GM18505 (cell line): ENCODE data around the gene TTC28.

Source experiments
- ATAC-seq: cut with Tn5 transposase; IDR thresholded peaks from one replicate; pipeline ENCODE4 v1.9.1; 2021; ENCODE audit not compliant: unreplicated experiment
- POLR2A ChIP-seq: IDR thresholded peaks from 4 replicates; pipeline ENCODE4 v1.6.1; 2011; ENCODE audit warnings: borderline replicate concordance; ENCODE audit not compliant: insufficient read depth, insufficient read length; ENCODE audit errors: extremely low read depth

TTC28 gene

GRCh38 chr22:28143961-28144745 is 535.5 kb downstream of the TTC28 start:
- TF ChIP-seq POLR2A: no peak
- no peak for ATAC-seq

- ATAC-seq: no peak
- TF ChIP-seq POLR2A: no peak
Measured at GRCh38 chr22:28143241-28143865, 536.3 kb downstream of the TTC28 start.

DNA sequence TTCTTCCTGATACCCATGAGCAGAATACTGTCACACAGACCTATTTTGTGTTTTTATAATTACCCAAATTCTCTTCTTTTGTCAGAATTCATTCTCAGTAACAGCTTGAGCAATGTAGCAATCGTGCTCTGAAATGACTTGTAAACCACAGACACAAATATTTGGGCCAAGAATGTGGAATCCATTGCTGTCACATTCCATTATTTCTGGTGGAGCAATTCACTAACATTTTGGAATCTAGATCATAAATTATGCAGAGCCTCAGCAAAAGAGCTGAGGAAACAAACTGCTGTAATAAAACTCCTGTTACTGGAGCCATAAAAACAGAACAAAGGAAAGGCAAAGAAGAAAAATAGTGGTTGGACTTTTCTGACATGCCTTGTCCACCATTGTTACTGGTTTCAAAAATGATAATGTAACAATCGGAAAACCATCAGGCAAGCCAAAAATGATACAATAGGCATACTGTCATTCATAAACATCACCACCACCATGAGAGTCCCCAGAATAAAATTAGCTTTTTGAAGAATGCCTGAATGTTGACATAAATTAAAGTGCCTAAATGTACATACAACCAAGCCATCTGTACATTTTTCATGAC is 537.2 kb downstream of the TTC28 start:
- ATAC-seq: no peak
- TF ChIP-seq POLR2A: no peak

DNA sequence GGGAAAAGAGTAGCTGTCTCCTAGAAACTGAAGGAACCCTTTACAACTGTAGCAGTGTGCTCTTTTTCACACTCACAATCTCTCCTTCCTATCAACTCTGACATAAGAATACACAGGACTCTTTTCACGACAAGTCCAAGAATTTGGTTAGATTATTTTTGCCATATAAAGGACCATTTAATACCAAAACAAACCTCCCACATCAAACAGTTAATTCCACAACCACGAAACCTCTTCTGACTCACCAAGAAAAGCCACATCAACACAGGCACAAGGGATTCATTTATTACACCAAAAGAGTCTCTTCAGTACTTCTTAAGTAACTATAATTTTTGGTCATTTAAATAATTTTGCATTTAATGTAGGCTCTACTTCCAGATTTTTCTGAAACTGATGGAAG is 538.0 kb downstream of the TTC28 start:
- TF ChIP-seq POLR2A: no peak
- ATAC-seq: no peak

- no peak for TF ChIP-seq POLR2A
- no peak for ATAC-seq
Measured at GRCh38 chr22:28139961-28140360, 539.7 kb downstream of the TTC28 start.

- no peak for TF ChIP-seq POLR2A
- no peak for ATAC-seq
Measured at GRCh38 chr22:28139516-28139915, 540.1 kb downstream of the TTC28 start.

GRCh38 chr22:28137036-28137435 is 542.6 kb downstream of the TTC28 start:
- TF ChIP-seq POLR2A: no peak
- no peak for ATAC-seq

DNA sequence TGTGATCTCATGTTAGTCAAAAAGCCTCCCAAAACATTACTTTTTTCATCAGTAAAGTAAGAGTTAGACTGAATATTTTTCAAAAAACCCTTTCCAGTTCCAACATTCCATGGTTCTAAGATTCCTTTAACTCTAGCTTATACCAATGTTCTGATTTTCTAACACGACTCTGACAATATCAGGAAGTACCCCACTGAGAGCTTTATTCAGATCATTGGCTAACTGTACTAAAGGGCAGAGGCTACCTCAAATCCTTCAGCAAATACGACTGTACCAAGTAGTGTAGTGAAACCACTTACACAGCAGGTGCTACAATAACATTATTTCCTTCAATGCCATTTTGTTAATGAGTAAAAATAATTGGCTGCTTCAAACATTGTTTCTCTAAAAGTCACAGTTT is 547.2 kb downstream of the TTC28 start:
- TF ChIP-seq POLR2A: no peak
- no peak for ATAC-seq

DNA sequence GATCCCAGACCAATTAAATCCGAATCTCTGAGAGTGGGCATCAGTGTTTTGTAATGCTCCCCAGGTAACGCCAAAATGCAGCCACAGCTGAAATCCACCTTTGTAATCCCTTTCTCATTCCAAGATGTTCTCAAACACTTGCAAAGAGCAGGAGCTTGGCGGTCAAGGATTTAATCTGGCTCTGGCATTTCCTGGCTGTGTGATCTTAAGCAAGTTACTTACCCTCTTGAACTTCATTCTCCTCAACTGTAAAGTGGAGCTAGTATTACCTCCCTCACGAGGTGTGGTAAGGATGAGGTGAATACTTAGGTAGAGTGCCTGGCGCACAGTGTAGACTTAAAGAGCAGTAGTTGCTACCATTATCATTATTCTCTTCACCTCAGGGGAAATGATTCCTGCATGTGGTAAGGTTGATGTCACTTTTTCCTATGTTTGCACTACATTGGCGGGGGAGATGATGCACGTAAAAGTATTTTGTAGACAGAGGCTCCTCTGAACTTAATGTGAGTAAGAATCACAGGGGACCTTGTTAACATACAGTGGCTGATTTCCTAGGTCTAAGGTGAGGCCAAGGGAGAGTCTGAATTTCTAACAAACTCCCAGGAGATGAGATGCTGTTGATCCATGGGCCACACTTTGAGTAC is 550.2 kb downstream of the TTC28 start:
- no peak for TF ChIP-seq POLR2A
- no peak for ATAC-seq

DNA sequence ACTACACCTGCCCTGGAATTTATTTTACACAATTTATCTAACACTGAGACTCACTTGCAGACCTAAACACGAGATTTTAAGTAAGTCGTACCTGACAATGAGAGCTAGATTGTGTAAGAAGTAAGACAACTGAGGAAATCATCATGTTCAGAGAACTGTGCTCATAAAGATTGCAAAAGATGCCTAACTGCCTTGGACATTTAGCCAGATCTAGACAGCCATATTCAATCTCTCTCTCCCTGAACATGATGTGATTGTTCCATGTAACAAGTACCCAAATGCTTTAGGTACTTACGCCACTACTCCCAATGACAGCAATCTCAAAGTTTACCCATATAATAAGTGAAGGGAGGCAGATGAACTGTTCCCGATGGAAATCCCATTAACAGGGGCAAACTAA is 550.8 kb downstream of the TTC28 start:
- ATAC-seq: no peak
- no peak for TF ChIP-seq POLR2A

- TF ChIP-seq POLR2A: no peak
Measured at GRCh38 chr22:28125799-28126198, 553.8 kb downstream of the TTC28 start.

DNA sequence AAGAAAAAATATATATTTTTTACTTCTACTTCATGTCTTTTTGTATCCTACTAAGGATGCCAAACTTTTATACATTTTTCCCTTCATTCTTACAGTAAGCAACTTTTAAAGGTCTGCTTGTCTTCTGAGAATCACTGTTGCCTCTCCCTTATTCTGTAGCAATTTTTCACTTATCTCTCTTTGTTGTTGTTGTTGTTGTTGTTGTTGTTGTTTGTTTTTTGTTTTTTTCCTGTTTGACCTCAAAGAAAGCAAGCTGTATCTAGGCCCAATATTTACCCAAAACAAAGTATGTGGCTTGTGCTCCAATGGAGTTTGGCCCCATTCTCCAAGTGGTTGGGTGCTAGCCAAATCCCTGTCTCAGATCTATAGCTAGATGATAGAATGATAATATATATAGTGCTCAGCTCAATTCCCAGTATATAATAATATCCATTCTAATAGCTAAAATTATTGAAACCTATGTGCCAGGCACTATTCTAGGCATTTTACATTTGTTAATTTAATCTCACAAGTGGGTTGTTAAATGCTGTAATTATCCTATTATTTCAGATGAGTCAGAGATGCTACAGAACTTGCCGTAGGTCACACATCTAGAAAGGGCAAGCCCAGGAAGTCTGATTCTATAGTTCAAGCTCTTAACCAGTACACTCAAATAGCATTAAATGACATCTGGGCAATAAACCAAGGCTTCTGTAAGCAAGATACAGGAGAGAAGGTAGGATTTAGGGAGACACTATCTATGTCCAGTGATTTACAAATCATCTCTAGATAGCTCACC is 555.5 kb downstream of the TTC28 start:
- TF ChIP-seq POLR2A: no peak
- no peak for ATAC-seq

More at GRCh38 chr22:28125799-28126198, 553.8 kb downstream of the TTC28 start:
- no peak for ATAC-seq
